GM15510 (cell line): ENCODE measurements around the gene RAB5A.

ENCODE experiments used
- POLR2A ChIP-seq: IDR thresholded peaks from 3 replicates; pipeline ENCODE4 v1.6.1; 2011; ENCODE audit warnings: borderline replicate concordance; ENCODE audit not compliant: insufficient read length; ENCODE audit errors: extremely low read depth

RAB5A gene

DNA sequence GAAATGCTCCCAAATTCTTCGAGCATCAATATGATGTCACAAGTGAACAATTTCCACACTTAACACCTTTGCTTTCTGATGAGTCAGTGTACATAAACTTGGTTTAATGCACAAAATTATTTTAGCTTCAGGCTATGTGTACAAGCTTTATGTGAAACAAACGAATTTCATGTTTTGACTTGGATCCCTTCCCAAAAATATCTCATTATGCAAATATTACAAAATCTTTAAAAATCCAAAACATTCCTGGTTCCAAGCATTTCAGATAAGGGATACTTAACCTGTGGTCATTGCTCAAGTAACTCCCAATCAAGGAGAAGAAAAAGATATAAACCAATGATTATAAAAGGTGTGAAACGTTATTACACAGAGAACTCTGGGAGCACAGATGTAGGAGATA, 25.2 kb downstream of the RAB5A start:
- TF ChIP-seq POLR2A = no peak

DNA sequence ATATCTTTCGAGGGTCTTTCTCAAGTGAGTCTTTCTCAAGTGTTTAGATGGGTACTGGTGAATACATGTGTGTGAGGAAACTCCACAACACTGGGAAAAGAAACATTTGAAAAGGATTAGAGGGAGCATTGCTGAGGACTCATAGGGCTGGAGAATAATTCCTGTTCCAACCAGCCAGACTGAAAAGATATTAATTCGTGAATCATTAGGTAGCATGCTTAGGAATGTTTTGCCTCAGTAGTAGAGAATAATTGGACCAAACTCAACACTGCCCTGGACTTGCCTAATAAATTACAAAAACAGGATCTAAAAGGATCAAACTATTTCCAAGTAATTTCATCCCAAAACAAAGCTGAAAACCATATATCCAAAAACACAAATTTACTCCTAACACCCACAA, 47.9 kb downstream of the RAB5A start:
- no peak for TF ChIP-seq POLR2A

DNA sequence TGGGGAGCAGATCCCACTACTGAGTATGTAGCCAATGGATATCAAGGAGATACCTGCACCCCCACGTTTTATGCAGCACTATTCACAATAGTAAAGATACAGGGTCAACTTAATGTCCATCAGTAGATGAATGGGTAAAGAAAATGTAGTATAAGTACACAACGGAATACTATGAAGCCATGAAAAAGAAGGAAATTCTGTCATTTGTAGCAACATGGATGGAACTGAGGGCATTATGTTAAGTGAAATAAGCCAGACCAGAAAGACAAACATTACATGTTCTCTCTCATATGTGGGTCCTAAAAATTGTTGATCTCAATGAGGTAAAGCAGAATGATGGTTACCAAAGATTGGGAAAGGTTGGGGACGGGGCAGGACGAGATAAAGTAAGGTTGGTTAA, 50.6 kb downstream of the RAB5A start:
- no peak for TF ChIP-seq POLR2A

DNA sequence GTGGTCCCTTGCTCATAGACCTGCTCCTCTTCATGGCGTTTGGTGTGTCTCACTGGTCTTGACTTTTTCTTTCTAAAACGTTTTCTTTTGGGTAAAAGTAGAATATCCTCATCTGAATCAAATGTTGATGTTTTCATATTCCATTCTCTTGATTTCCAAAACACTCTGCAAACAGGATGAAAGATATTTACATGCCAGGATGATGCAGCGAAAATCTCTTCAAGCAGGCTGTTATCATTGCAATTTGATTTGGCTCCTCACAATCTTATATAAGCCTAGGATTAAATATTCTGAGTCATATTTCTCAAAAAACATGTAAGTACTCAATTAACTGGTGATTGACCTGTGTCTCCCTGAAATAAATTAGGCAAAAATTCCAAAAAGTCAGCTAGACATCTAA, 55.0 kb downstream of the RAB5A start:
- TF ChIP-seq POLR2A = no peak

DNA sequence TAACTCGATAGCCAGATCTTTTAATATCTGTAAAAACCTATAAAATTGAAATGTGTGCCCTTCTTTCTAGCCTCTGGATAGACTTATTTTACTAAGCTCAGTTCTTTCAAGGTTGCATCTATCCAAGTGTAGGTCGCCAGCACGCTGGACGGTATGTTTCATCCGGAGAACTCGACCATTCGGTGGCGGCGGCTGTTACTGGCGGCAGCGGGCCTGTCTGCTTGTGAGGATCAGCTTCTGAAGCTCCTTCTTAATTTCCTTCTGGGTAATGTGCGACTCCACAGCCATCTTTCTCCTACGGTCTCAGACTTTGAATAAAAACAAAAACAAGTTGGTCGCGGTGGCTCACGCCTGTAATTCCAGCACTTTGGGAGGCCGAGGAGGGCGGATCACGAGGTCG, 61.1 kb downstream of the RAB5A start:
- no peak for TF ChIP-seq POLR2A

DNA sequence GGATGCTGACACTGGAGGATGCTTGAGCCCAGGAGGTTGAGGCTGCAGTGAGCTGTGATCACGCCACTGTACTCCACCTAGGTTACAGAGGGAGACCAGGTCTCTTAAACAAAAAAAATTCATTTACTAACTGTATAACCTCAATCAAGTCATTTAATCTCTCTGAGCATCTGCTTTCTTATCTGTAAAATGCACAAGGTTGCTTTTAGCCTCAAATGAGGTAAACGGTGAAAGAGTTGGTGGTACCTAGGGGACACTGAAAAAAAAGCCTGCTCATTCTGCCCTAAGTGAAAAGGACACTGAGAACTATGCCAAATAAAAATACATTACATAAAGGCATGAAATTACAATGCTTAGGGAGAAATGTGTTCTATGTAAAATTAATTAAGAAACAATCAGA, 61.7 kb downstream of the RAB5A start:
- TF ChIP-seq POLR2A = no peak

DNA sequence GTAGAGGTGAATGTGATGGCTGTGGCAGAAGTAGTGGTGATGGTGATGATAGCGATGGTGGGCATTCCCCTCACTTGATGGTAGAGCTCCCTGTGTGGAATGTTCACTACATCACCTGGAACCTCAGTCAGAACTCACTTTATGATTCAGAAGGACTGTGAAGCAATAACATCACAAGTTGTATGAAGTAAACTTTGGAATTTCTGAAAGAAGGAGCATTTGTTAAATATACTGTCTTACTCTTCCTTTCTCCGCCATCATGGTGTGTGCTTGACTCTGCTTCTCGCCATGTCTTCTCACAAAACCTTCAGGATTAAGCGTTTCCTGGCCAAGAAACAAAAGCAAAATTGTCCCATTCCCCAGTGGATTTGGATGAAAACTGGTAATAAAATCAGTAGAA, 65.3 kb downstream of the RAB5A start, which contains the start of gene PP2D1:
PP2D1 (minus strand) TSS at position 101 of the 400 bp plus-strand sequence. CDS start 192 bp downstream, outside the sequence.
- TF ChIP-seq POLR2A = no peak

DNA sequence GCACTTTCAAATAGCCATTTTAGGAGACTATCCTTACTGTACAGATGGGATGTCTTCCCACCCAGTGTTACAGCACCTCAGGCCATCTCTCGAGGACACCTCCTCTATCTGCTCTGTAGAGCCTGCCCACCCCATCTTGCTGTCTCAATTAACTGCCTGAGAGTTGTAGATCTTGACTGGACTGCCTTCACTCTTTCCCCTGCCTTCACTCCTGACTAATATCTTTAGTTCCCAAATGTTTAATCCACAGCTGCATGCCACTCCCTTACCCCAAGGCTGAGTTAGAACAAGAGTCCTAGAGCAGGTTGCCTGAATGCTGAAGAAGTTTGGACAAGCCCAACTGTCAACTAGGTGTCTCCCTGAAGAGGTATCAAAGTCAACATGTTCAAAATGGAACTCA, 66.5 kb downstream of the RAB5A start:
- no peak for TF ChIP-seq POLR2A

DNA sequence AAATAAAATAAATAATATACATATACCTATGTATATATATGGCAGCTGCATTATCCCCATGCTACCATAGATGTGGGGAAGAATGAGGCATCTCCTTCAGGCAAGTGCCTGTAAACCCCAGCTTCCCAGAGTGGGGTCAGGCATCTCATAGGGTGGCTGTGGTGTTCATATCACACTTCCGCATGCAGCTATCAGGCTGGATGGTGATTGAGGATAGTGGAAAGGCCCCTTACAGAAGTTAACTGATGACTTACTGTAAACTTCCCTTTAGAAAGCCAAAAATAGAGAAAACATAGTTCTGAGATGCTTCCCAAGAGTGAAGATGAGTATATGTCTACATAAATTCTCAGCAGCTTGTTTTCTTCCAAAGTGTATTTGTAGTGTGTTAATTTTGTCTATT, 68.6 kb downstream of the RAB5A start:
- TF ChIP-seq POLR2A = no peak

DNA sequence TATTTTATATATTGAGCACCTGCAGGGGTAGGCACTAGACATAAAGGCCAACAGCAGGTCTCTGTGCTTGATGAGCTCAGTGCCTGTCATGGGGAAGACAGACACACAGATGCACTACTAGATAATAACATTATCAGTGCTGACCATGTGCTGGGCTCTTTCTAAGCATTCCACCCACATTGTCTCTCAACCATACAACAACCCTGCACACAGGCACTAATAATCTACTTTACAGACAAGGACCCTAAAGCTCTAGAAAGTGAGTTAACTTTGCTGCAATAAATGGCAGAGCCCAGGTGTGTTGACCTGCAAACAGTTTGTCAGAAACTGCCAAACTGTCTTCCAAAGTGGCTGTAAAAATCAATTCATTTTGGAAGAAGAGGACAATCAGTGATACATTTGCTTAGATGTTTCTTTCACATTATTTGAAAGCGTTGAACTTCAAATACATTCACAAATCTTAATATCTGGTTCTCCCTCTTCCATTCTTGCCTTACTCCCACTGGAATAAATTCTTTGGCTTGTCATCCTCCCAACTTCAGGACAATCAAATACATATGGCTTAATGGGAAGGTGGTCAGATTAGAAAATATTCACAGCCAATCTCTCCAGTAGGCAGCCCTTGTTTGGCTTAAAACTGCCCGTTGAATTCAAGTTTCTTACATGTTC, 76.2 kb downstream of the RAB5A start:
- TF ChIP-seq POLR2A = no peak

DNA sequence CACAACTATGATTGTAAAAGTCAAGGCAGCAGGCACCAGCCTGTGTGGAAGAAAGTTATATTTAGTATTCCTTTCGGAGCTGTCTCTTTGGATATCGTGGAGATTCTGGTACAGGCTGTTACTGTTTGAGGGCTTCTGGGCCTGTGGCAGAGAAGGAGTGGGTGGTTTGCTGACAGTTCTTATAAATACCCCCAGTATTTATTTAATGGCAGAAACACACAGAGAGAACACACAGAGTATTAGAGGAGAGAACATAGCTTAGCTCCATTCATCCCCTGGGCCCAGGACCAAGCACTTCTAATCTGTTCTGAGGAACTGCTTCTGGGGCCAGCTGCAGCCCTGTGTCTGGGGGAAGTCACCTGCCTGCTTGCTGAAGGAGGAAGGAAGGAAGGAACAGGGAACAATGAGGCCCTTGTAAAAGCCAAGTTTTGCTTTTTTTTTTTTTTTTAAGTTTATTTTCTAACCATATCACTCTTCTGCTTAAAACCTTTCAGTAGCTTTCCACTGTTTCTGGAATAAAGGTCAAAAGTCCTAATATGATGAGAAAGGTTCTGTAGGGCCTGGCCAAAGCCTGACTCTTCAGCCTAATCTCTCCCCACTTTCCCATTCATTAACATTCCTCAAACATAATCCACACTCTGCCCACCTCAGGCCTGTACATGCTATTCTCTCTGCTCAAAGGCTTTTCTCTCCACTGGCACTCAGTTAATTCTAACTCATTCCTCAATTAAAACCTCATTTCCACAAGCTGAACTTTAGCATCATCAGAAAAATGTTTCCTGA, 76.9 kb downstream of the RAB5A start:
- TF ChIP-seq POLR2A = no peak

DNA sequence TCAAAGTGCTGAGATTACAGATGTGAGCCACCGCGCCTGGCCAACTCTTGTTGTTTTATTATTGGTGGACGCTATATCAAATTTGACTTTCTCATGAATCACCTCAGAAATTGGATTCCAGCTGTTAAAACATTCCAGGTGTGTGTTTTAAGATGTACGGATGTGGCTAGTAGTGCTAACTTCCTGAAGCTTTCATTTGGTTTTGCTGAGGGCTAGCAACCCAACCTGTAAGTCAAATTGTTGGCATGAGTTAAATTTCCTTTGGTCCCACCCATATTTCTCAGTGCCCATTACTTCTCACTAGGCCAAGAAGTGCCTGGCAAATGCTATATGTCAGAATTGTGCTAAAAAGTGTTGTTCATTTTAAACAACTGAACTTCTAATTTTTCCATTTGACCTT, 80.2 kb downstream of the RAB5A start:
- no peak for TF ChIP-seq POLR2A

DNA sequence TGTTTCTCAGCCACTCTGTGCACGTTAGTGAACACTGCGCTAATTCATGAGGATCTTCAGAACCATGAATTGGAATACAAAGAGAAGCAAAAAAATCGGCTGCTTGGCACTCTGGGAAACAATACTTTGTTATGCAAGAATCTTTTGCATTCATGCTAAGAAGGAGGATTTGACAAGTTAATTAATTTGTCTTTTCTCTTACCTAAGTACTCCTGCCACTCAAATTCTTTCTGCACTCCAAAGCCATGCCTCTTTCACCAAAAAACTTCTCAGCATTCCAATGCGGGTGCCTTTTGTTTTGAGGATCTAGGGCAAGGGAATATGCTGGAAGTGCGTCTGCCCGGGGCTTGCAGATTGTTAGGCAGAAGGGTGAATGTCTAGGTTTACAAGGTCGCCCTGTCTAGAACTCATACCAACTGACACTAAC, 82.0 kb downstream of the RAB5A start:
- TF ChIP-seq POLR2A = no peak
